Activated CD8-positive, alpha-beta T cell treated with anti-CD3 and anti-CD28 coated beads for 36 hours (primary cell): ENCODE data around the gene URB1. TPM values are rescaled to one million over a fixed set of nuclear protein-coding genes. Genes with fewer than 3 reads are reported as not detected.

Experiments
- ATAC-seq: fragments of 200-7000 bp; cut with Tn5 transposase; one replicate; pipeline ENCODE4 v1.10.0; 2021; ENCODE audit warnings: mild to moderate bottlenecking, moderate library complexity
- CTCF ChIA-PET: fragments of 350-600 bp; sonication (Branson Sonifier 250); formaldehyde crosslinking; loops from one replicate; lab custom pipeline; 2021; ENCODE audit warnings: antibody characterized with exemption; lab: Charles Lee
- POLR2A ChIA-PET: fragments of 350-600 bp; sonication (Branson Sonifier 250); formaldehyde crosslinking; loops from one replicate; lab custom pipeline; 2021; ENCODE audit warnings: antibody characterized with exemption; lab: Charles Lee
- DNase-seq: peaks from one replicate; pipeline ENCODE4 v3.0.0-alpha.2; 2020
- H3K27ac Mint-ChIP-seq: one replicate; pipeline ENCODE4 v1.8.0; 2021; ENCODE audit warnings: mild to moderate bottlenecking, mixed read lengths
- H3K27me3 Mint-ChIP-seq: one replicate; pipeline ENCODE4 v1.8.0; 2021; ENCODE audit warnings: mixed read lengths
- H3K36me3 Mint-ChIP-seq: one replicate; pipeline ENCODE4 v1.8.0; 2021; ENCODE audit warnings: low read depth, mixed read lengths
- H3K4me1 Mint-ChIP-seq: one replicate; pipeline ENCODE4 v1.8.0; 2021; ENCODE audit warnings: low read depth, mixed read lengths
- H3K4me3 Mint-ChIP-seq: one replicate; pipeline ENCODE4 v1.8.0; 2021; ENCODE audit warnings: mild to moderate bottlenecking, moderate library complexity, mixed read lengths
- H3K9me3 Mint-ChIP-seq: one replicate; pipeline ENCODE4 v1.8.0; 2021; ENCODE audit warnings: mixed read lengths
- intact Hi-C: fragments of 100-400 bp; cut with micrococcal nuclease; formaldehyde crosslinking; loops from one replicate; pipeline ENCODE4 v1.10.0; 2022
- total RNA-seq, 2 experiments: library from RNA; stranded (reverse); gene quantifications; one replicate each; pipeline ENCODE4 v1.2.3, GENCODE V29; 2021
- TF ChIP-seq, protein P1 (sequence below): fragments of 200-600 bp; IDR thresholded peaks from one replicate; pipeline ENCODE4 v1.8.0; 2022; ENCODE audit warnings: antibody characterized with exemption, mild to moderate bottlenecking

URB1 gene
- total RNA-seq, 2 experiments from 2014 or later = 30.9 to 31.8 TPM

DNA sequence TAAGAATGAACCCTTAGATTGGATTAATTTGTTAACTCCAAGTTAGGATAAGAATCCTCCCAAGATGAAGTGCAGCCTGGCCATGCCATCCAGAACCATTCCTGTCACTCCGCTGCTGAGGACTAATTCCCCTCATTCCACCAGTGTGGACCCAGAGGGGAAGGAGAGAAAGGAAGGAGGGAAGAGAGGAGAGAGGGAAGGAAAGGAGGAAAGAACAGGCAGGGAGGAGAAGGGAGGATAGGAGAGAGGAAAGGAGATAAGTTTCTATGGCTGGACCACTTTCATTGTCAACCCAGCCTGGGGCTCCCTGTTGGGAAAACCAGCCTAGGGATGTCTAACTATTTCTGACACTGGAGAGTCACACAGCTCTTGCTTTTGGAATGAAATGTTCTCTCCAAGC, 89.4 kb downstream of the URB1 start:
- POLR2A ChIA-PET = no interaction called here
- no peak for DNase-seq
- no peak overlapping the region for H3K4me3 Mint-ChIP-seq

DNA sequence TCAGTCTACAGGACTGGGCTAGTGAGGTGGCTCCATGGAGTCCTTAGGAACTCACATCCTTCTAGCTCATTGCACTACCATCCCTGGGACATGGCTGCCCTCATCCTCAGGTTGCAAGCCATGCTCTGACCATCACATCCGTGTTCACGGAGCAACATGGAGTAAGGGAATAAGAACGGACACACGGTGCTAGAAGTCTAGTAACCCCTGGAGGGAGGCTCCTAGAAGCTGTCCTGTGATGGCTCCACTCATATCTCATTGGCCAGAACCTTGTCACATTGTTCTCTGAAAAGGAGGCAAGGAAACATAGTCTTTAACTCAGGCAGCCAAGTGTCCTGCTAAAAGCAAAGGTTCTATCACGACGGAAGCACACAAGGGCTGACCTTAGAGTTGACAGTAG, 90.3 kb downstream of the URB1 start:
- H3K9me3 Mint-ChIP-seq = no peaks in the 10 kb centered on the region
- POLR2A ChIA-PET = no interaction called here
- TF ChIP-seq, protein P1, sequence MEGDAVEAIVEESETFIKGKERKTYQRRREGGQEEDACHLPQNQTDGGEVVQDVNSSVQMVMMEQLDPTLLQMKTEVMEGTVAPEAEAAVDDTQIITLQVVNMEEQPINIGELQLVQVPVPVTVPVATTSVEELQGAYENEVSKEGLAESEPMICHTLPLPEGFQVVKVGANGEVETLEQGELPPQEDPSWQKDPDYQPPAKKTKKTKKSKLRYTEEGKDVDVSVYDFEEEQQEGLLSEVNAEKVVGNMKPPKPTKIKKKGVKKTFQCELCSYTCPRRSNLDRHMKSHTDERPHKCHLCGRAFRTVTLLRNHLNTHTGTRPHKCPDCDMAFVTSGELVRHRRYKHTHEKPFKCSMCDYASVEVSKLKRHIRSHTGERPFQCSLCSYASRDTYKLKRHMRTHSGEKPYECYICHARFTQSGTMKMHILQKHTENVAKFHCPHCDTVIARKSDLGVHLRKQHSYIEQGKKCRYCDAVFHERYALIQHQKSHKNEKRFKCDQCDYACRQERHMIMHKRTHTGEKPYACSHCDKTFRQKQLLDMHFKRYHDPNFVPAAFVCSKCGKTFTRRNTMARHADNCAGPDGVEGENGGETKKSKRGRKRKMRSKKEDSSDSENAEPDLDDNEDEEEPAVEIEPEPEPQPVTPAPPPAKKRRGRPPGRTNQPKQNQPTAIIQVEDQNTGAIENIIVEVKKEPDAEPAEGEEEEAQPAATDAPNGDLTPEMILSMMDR = no peak
- H3K36me3 Mint-ChIP-seq = peaks cover 21% of the 10 kb centered on the region
- no peak overlapping the region for H3K27ac Mint-ChIP-seq
- CTCF ChIA-PET = no interaction called here
- intact Hi-C loops = no loop called here
- H3K4me1 Mint-ChIP-seq = no peaks in the 10 kb centered on the region
- DNase-seq (no peak), ATAC-seq (no peak)
- H3K4me3 Mint-ChIP-seq = no peak overlapping the region
- no peaks in the 10 kb centered on the region for H3K27me3 Mint-ChIP-seq

More for the DNA sequence above, 89.4 kb downstream of the URB1 start:
- ATAC-seq = no peak
- CTCF ChIA-PET = no interaction called here
- TF ChIP-seq, protein P1 = no peak
- H3K4me1 Mint-ChIP-seq = no peaks in the 10 kb centered on the region
- intact Hi-C loops = no loop called here
- no peak overlapping the region for H3K27ac Mint-ChIP-seq
- no peaks in the 10 kb centered on the region for H3K9me3 Mint-ChIP-seq
- H3K27me3 Mint-ChIP-seq = no peaks in the 10 kb centered on the region
- peaks cover 23% of the 10 kb centered on the region for H3K36me3 Mint-ChIP-seq

DNA sequence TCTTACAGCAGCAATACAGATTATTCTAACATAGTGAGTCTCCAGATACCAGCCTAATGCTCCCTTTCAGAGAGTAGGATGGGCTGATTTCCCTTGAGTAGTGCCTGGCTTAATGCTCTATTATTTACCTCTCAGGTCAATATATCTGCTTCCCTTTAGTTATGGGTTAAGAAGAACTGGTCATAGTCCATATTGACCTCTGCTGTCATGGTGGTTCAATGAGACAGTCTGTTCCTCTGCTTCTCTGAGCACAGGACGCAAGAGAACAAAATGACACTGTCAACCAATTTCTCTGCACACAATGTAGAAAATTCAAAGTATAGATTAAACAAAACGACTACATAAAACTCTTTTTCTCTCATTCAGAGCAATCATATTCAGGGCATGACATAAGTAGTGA, 91.2 kb downstream of the URB1 start:
- CTCF ChIA-PET = no interaction called here
- TF ChIP-seq, protein P1 = no peak
- Mint-ChIP-seq H3K9me3 (no peaks in the 10 kb centered on the region), H3K36me3 (peaks cover 18% of the 10 kb centered on the region), H3K4me3 (no peak overlapping the region), H3K4me1 (no peaks in the 10 kb centered on the region), H3K27me3 (no peaks in the 10 kb centered on the region), H3K27ac (no peak overlapping the region)
- ATAC-seq (no peak), DNase-seq (no peak)
- intact Hi-C loops = no loop called here
- POLR2A ChIA-PET = no interaction called here

DNA sequence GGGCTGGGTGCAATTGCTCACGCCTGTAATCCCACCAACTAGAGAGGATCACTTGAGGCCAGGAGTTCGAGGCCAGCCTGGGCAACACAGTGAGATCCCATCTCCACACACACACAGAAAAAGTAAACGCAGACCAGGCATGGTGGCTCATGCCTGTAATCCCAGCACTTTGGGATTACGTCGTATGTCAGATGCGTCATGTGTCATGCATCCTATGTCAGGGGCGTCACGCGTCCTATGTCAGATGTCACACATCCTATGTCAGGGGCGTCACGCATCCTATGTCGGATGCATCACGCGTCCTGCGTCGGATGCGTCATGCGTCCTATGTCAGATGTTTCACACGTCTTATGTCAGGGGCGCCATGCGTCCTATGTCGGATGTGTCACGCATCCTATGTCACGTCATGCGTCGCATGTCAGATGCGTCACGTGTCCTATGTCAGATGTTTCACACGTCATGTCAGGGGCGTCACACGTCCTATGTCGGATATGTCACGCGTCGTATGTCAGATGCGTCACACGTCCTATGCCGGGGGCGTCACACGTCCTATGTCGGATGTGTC, 92.6 kb downstream of the URB1 start:
- Mint-ChIP-seq H3K27ac (no peak overlapping the region), H3K4me3 (no peak overlapping the region), H3K9me3 (no peaks in the 10 kb centered on the region), H3K27me3 (no peaks in the 10 kb centered on the region), H3K36me3 (peaks cover 17% of the 10 kb centered on the region), H3K4me1 (no peaks in the 10 kb centered on the region)
- TF ChIP-seq, protein P1 = no peak
- no peak for ATAC-seq
- CTCF ChIA-PET = no interaction called here
- DNase-seq = no peak
- POLR2A ChIA-PET = no interaction called here
- intact Hi-C loops = no loop called here

DNA sequence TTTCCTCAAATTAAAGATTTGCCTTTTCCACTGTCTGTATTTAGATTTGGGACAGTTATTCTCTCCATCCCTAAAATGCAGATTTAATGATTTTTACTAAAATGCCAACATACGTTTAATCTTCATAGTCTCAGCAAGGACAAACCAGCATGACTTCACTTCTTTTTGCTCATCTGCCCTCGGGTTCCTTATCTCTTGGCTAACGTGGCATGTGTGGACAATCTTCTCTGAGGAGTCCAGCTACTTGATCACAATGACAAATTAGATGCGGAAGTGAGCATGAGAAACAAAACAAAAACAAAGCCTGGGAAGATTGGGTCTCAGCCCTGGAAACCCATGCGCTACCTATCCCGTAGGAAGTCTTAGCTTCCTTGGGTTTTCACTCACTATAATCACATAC, 93.1 kb downstream of the URB1 start:
- peaks cover 15% of the 10 kb centered on the region for H3K36me3 Mint-ChIP-seq
- ChIA-PET CTCF (no interaction called here), POLR2A (no interaction called here)
- H3K27me3 Mint-ChIP-seq = no peaks in the 10 kb centered on the region
- no peaks in the 10 kb centered on the region for H3K9me3 Mint-ChIP-seq
- TF ChIP-seq, protein P1 = no peak
- no peak overlapping the region for H3K27ac Mint-ChIP-seq
- intact Hi-C loops = no loop called here
- ATAC-seq (no peak), DNase-seq (no peak)
- H3K4me1 Mint-ChIP-seq = no peaks in the 10 kb centered on the region
- no peak overlapping the region for H3K4me3 Mint-ChIP-seq
